NB4 (cell line): ENCODE results near the gene RPS6KL1.
A peak's percentile ranks its signal among the peaks of the same experiment; 100 is the strongest.

Experiments
- DNase-seq: peaks from one replicate; pipeline ENCODE4 v3.0.0; 2010; ENCODE audit warnings: low read depth
- H3K4me3 ChIP-seq: one replicate; pipeline ENCODE4 v1.5.1; 2011; ENCODE audit warnings: mild to moderate bottlenecking, low read depth, low read length, moderate library complexity
- MAX ChIP-seq: IDR thresholded peaks from 2 replicates; pipeline ENCODE4 v1.6.1; 2011; ENCODE audit warnings: low read depth, low read length
- MYC ChIP-seq: IDR thresholded peaks from 2 replicates; pipeline ENCODE4 v1.6.1; 2011; ENCODE audit warnings: low read depth, low read length
- POLR2A ChIP-seq: IDR thresholded peaks from 2 replicates; pipeline ENCODE4 v1.6.1; 2011; ENCODE audit warnings: mild to moderate bottlenecking; ENCODE audit not compliant: insufficient read length; ENCODE audit errors: extremely low read depth
- TF ChIP-seq, protein P1 (sequence below): IDR thresholded peaks from one replicate; pipeline ENCODE4 v1.5.1; 2012; ENCODE audit warnings: low read depth, low read length

The RPS6KL1 gene

DNA sequence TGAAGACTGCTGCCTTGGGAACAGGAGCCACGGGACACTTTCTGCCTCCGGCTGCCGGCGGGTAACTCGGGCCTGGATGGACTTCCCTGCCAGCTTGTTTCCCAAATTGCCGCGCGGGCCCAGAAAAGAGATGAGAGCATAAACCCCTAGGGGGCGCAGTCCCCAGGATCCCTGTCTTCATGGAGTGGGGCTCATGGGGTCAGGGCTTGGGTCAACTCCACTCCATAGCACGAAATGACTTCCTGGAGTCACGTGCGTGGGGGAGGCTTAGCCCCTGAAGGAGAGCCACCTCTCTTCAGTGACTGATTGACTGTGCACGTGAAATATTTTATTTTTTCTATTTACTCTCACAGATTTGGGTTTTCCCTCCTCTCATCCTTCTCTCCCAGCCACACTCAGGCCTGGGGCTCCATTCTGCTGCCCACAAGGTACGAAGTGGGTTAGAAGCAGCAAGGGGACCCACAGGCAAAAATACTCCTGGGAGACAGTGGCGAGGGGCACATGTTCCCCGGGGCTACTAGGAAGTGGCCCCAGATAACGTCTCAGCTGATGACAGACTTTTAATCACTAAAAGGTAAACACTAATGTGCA, 22.3 kb upstream of the RPS6KL1 start:
- TF ChIP-seq, protein P1, sequence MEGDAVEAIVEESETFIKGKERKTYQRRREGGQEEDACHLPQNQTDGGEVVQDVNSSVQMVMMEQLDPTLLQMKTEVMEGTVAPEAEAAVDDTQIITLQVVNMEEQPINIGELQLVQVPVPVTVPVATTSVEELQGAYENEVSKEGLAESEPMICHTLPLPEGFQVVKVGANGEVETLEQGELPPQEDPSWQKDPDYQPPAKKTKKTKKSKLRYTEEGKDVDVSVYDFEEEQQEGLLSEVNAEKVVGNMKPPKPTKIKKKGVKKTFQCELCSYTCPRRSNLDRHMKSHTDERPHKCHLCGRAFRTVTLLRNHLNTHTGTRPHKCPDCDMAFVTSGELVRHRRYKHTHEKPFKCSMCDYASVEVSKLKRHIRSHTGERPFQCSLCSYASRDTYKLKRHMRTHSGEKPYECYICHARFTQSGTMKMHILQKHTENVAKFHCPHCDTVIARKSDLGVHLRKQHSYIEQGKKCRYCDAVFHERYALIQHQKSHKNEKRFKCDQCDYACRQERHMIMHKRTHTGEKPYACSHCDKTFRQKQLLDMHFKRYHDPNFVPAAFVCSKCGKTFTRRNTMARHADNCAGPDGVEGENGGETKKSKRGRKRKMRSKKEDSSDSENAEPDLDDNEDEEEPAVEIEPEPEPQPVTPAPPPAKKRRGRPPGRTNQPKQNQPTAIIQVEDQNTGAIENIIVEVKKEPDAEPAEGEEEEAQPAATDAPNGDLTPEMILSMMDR, result peak; percentile 53
- TF ChIP-seq POLR2A, result no peak
- peak; percentile 60 for DNase-seq
- no peak overlapping the region for H3K4me3 ChIP-seq

- peak overlapping the region; percentile 32 for H3K4me3 ChIP-seq
- DNase-seq, result peak; percentile 56
- TF ChIP-seq, protein P1, result no peak
- no peak for TF ChIP-seq POLR2A
Measured at GRCh38 chr14:74942608-74943007, 19.5 kb upstream of the RPS6KL1 start.

DNA sequence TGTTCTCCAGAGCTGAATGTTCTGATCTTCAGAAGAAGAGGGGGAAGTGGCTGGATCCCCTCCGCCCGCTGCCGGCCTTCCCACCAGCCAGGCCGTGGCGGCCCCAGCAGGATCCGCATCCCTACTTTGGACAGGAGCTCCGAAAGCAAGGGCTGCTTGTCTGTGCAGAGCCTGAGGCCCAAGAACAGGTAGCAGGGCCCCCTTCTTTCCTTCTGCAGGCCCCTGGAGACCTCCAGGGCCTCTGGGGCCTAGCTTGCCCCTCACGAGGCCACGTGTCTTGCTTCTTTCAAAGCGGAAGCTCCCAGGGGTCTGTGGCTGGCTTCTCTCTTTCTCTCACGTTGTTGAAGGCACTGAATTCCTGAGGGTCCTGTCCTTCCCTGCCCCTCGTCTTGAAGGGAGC, 19.1 kb upstream of the RPS6KL1 start:
- TF ChIP-seq, protein P1, result no peak
- no peak for TF ChIP-seq POLR2A
- peak; percentile 79; the same call in 1 of the 2 replicates for TF ChIP-seq MYC
- peak; percentile 92 for TF ChIP-seq MAX
- DNase-seq, result peak; percentile 76
- H3K4me3 ChIP-seq, result peak overlapping the region; percentile 32

GRCh38 chr14:74941676-74942097, 18.6 kb upstream of the RPS6KL1 start:
- H3K4me3 ChIP-seq, result peak overlapping the region; percentile 32
- TF ChIP-seq, protein P1, result no peak
- no peak for TF ChIP-seq MYC
- TF ChIP-seq MAX, result peak; percentile 17; the same call in 1 of the 2 replicates
- TF ChIP-seq POLR2A, result no peak
- peak; percentile 84 for DNase-seq

- no peak for DNase-seq
- H3K4me3 ChIP-seq, result no peak overlapping the region
- no peak for TF ChIP-seq POLR2A
Measured at GRCh38 chr14:74940956-74941565, 18.0 kb upstream of the RPS6KL1 start.

DNA sequence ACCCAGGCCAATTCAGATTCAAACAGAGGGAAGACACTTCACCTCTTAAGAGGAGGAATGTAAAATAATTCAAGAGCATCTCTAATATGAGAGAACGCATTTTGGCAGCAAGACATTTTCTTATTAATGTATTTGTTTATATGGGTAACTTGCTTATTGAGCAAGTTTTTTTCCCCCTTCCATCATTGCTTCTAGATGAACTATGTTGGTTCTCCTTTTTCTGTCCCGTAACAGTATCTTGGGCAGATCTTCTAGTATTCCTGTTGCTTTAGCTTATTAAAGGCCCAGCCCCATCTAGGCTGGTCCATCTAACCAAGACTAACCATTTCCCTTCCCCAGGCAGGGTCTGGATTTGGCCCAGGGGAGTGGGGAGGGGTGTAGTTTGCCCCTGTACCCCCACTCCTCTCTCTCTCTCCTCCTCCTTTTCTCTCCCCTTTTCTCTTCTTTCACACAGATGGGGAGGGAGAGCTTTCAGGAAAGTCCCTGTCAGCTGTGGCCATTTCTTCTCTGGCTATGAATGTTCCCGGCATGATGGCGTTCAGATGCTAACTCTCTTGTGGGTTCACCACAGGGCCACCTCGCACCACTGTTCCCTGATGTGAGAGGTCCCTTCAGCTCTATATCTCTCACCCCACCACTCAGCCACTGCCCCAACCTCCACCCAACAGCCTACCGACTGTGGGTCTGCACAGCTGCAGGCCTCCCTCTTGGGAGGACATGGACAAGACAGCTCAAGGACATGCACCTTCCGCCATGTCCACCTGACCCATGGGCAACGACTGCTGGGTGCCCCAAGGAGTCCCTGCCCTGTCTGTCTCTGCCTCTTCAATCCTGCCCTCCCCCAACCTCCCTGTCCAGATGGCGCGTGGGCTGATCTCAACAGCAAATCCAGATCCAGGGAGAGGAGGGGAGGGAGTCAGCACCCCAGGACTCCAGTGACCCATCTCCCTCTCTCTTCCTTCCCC, 15.8 kb upstream of the RPS6KL1 start:
- no peak for TF ChIP-seq MYC
- TF ChIP-seq, protein P1, result no peak
- no peak for TF ChIP-seq POLR2A
- TF ChIP-seq MAX, result no peak
- no peak overlapping the region for H3K4me3 ChIP-seq
- DNase-seq, result peak; percentile 42
